GM04503 (cell line): ENCODE data around the gene TRMT1.
"Not testable (repeated sequence)": the region's sequence is repeated elsewhere in the genome, so short reads cannot be mapped to it uniquely, and the experiment has no call there.

Experiments used
- DNase-seq: peaks from one replicate; pipeline ENCODE4 v3.0.0-alpha.2; 2012; ENCODE audit warnings: low read depth

Gene TRMT1

GRCh38 chr19:13116282-13117175 is at the start of gene TRMT1:
Gene TRMT1 (minus strand): TSS chr19:13116740. CDS start chr19:13116399, 341 bp downstream.
- peak; percentile 69 for DNase-seq

DNA sequence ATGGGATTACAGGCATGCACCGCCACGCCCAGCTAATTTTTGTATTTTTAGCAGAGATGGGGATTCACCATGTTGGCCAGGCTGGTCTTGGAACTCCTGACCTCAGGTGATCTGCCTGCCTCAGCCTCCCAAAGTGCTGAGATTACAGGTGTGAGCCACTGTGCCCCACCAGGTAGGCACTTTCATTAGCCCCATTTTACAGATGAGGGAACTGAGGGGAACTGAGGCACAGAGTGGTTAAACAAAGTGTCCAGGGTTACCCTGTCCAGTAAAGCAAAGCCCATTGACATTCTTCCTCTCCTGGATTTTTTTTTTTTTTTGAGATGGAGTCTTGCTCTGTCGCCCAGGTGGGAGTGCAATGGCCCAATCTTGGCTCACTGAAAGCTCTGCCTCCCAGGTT is 49.6 kb upstream of the TRMT1 start:
- DNase-seq, result not testable (repeated sequence)

DNA sequence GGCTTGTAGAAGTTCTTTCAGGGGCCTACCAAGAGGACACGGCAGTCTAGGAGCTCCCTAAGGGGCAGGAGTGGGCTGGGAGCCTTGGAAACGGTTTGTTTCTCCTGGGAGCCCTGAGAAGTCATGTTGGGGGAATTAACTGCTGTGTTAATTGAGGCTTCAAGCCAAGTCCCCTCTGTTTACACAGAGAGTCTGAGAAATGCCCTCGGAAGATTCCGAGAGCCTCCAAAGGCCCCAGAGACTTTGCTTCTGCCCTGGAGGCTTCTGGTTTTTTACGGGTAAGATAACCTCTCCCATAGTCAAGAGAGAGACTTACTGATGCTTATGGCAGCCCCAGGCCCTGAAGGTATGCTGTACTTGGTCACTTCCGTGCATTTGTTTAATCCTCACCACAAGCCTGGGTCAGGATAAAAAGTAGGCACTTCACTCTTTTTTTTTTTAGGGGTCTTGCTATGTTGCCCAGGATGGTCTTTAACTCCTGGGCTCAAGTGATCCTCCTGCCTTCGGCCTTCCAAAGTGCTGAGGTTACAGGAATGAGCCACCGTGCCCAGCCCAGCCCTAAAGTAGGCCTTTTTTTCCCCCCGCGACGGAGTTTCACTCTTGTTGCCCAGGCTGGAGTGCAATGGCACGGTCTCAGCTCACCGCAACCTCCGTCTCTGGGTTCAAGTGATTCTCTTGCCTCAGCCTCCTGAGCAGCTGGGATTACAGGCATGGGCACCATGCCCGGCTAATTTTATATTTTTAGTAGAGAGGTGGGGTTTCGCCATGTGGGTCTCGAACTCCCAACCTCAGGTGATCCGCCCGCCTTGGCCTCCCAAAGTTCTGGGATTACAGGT is 48.8 kb upstream of the TRMT1 start:
- DNase-seq, result no peak

DNA sequence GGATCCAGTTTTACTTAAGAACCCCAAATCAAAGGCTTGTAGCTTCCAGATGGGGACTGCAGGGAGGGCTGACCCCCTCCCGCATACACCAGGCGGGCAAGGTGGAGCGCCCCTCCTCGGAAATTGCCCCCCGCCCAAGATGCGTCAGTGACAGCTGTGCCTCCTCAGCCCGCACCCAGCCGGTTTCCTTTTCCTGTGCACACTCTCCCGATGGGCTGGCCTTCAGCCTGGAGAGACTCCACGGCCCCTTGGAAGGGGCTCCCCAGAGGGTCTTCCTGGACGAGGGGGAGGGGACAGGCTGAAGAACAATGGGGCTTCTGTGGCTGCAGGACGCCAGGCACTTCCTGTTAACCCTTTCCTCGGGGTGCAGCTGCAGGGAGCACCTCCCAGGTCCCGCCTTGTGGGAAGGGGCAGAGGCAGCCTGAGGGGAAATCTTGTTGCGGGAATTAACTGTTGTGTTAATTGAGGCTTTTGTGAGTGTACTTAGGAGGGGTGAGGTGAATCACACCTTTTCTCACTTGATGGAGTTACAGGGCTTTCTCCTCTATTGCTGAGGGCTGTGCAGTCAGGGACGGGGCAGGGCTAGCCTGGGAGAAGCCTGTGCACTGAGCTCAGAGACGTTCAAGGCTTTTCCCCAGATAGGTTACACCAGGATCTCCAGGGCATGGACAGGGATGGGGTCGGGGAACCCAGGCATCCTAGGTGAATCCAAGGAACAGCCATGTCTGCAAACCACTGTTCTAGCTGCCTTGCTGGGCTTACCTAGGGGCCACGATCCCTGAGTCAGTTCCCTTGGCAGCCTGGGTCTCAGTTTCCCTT is 48.0 kb upstream of the TRMT1 start:
- no peak for DNase-seq

GRCh38 chr19:13163609-13164342 is 47.2 kb upstream of the TRMT1 start:
- DNase-seq, result no peak

GRCh38 chr19:13162724-13163608 is 46.4 kb upstream of the TRMT1 start:
- DNase-seq, result peak; percentile 89

DNA sequence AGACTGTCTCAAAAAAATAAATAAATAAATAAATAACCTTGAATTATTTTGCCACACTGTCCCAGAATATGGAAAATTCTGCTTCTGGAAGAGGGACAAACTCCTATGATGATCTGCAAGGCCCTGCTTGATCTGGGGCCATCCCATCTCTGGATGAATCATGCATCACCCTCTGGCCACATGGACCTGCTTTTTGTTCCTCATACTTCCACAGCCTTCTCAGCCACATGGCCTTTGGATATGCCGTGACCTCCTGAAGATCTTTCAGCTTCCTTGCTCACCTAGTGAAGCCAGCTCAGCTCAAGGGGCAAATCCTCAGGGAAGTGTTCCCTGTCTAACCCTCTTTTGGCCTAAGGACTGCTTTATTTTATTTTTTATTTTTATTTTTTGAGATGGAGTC is 44.0 kb upstream of the TRMT1 start:
- DNase-seq, result no peak

GRCh38 chr19:13159713-13160112 is 43.2 kb upstream of the TRMT1 start:
- DNase-seq, result no peak

DNA sequence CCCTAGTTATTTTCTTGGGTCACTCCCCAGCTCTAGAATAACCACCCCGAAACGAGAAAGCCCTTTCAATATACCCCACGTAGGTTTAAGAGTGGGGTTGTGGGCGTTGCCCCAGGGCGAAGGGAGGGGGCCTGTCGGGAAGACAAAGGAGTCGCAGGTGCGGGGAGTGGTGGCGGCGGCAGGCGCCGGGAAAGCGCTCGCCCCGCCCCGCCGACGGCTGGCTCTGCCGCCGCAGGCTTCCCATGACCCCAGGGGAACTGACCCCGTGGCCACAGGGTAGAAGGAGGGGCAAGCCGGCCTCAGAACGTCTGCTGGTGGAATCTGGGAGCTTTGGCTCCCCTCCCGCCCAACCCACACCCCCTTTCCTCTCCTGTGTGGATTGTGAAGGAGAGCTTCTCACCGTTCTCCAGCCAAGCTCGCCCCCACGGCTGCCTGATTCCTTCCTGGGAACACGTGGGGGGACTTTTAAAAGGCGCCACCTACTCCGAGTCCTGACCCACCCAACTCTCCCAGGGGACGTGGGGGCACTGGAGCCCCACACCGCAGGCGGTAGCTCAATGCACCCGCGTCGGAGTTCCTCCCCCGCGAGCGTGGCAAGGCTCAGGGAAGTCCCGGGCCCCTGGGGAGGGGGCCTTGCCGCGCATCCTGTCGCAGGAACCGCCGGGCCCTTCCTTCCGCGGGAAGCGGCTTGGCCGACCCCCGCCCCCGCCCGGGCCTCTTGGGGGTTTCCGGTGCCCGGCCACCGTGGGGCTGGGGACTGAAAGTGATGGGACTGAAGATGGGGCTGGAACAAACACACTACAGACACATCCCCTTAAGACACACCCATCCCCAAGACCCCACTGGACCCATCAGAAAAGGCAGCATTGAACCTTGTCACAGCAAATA is 39.2 kb upstream of the TRMT1 start:
- DNase-seq, result no peak

DNA sequence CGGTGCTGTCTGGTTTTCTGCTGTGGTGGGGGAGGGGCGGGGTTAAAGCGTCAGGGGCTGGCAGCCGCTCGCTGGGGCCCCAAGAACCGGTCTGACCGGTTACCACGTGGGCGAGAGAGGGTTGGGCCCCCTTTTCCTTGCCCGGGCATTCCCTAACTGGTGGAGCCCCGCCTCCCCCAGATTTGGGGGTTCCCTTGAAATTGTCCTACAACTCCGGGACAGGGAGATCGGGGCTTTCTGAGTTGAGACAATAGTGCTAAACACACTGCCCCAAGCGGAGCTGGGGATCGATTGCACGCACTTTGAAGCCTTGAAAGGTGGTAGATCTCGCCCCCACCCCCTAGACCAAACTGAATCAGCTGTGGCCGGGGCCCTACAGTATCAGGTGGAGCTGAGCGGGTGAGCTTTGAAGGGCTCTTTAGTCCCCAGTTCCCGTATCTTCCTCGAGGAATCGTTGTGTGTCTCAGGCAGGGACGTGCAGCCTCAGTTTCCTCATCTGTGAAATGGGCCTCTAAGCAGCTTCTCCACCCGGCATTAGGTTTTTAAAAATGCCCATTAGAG is 38.5 kb upstream of the TRMT1 start:
- DNase-seq, result no peak

DNA sequence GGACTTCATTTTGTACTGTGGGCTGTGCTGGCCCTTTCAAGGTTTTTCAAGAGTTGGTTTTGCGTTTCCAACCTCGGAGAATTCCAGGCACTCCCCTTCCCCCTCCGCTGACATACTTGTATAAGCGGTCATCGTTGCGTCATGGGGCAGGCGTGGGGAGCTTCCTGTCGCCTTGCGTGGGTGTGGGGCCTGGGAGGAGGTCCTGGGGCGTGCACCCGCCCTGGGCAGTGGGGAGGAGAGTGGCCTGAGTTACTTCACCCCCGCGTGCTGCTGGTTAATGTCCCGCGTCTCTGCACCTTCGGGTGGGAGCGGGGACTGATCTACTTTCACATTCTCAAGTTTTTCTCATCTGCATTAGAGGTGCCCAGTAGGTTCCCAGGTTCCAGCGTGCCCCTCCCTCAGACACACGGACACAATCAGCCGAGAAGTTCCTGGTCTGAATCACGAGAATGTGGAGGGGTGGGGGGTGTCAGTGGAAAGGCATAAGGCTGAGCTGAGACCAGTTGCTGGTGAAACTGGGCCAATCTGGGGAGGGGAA is 37.8 kb upstream of the TRMT1 start:
- DNase-seq, result peak; percentile 71

DNA sequence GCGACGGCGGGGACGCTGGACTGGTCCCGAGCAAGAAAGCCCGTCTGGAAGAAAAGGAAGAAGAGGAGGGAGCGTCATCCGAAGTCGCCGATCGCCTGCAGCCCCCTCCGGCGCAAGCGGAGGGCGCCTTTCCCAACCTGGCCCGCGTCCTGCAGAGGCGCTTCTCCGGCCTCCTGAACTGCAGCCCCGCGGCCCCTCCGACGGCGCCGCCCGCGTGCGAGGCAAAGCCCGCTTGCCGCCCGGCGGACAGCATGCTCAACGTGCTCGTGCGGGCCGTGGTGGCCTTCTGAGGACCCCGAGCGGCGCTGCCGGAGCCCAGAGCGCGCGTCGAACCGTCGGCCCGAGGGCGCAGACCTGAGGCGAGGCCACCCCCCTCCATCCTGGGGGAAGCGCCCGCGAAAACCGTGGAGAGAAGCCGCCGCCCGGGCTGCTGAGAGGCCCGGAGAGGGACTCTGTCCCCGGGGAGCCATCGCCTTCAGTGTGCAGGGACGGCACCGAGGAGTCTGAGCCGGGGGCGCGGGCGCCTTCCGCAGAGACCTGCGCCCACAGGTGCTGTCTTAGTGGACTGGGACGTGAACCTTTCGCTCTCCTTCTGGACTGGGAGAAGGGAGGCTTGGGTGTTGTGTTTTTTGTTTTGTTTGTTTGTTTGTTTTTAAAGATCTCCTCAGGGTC is 37.2 kb upstream of the TRMT1 start:
- no peak for DNase-seq

DNA sequence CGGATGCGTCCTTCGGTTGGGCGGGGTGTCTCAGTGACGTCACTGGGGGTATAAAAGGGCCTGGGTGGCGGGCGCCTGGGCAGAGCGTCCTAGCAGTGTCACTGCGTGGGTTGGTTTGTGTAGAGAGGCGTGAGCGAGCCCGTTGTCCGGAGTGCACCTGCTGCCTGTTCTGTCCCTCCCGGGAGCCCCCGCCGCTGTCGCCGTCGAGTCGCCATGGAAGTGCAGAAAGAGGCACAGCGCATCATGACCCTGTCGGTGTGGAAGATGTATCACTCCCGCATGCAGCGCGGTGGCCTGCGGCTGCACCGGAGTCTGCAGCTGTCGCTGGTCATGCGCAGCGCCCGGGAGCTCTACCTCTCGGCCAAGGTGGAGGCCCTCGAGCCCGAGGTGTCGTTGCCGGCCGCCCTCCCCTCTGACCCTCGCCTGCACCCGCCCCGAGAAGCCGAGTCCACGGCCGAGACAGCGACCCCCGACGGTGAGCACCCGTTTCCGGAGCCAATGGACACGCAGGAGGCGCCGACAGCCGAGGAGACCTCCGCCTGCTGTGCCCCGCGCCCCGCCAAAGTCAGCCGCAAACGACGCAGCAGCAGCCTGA is 36.5 kb upstream of the TRMT1 start:
- DNase-seq, result no peak

DNA sequence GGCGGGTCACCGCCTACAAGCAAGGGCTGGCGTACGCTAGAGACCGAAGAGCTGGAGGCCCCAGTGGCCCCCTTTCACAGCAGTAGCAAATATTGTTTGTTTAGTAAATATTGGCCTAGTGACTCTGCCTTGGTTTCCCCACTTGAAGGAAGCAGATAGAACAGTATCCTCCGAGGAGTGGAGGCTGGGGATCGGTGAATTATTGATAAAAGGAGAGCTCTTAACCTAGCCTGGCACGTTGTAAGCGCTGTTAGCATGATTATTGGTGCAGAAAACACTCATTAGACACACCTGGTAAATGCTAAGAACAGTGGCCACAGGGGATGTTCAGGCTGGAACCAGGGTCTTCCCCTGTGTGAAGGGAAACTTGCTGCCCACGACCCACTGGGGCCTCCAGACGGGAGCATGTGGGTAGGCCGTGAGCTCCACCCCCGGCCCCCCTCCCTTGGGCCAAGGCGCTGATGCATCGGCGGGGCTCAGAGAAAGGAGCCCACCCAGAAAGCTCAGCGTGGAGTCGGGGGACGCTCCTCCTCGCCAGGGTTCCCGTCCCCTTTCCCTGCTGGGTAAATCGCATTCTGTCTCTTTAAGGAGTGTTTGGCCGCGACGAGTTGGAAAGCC is 35.9 kb upstream of the TRMT1 start:
- no peak for DNase-seq

- no peak for DNase-seq
Measured at GRCh38 chr19:13151605-13152355, 35.2 kb upstream of the TRMT1 start.

DNA sequence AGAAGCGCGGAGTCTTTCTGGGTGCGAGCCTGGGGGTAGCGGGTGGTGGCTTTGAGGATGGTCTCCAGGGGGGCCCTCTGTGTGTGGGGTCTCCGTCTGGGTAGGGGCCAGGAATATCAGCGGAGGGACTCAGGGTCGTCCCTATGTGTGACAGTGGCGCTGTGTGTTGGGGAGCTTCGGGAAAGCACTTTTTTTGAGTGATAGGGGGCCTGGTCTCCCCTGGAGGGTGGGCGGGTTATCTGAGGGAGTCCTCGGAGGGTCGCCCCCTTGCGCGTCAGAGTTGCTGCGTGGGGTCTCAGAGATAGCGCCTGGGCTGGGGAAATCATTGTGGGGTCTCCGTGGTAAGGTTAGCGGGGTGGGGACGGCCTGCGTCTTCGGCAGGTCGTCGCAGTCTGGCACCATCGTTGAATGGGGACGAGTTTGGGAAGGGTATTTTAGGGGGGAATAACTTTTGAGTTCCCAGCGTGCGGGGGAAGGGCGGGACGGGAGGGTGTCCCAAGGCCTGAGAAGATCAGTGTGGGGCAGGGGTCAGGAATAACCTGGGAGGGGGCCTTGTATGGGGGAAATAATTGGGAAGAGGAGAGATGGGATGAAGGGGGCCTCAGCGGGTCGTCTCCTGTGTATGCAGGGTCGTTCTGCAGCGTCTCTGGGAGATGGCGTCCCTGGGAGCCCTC is 34.5 kb upstream of the TRMT1 start:
- DNase-seq, result no peak
